ENCODE measurements around the gene LRP2.
"Not testable (repeated sequence)": the region's sequence is repeated elsewhere in the genome, so short reads cannot be mapped to it uniquely, and the experiment has no call there.

DNA sequence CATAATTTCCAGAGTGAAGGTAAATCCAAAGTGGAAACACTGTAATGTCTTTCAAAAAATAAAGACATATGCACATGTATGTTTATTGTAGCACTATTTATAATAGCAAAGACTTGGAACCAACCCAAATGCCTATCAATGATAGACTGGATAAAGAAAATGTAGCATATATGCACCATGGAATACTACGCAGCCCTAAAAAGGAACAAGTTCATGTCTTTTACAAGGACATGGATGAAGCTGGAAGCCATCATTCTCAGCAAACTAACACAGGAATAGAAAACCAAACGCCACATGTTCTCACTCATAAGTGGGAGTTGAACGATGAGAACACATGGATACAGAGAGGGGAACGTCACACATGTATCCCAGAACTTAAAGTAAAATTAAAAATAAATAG lies 57.6 kb downstream of the LRP2 start:
- TF ChIP-seq, protein P1, sequence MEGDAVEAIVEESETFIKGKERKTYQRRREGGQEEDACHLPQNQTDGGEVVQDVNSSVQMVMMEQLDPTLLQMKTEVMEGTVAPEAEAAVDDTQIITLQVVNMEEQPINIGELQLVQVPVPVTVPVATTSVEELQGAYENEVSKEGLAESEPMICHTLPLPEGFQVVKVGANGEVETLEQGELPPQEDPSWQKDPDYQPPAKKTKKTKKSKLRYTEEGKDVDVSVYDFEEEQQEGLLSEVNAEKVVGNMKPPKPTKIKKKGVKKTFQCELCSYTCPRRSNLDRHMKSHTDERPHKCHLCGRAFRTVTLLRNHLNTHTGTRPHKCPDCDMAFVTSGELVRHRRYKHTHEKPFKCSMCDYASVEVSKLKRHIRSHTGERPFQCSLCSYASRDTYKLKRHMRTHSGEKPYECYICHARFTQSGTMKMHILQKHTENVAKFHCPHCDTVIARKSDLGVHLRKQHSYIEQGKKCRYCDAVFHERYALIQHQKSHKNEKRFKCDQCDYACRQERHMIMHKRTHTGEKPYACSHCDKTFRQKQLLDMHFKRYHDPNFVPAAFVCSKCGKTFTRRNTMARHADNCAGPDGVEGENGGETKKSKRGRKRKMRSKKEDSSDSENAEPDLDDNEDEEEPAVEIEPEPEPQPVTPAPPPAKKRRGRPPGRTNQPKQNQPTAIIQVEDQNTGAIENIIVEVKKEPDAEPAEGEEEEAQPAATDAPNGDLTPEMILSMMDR (IDR thresholded peaks at IDR 0.05): not testable (repeated sequence)
- not testable (repeated sequence) for TF ChIP-seq ZFX (IDR thresholded peaks at IDR 0.05; ENCODE audit: borderline replicate concordance)

Measured in 22Rv1 (cell line).